GM23338 (cell line): ENCODE data around the gene AK4. TPM values are rescaled to one million over a fixed set of nuclear protein-coding genes. Genes with fewer than 3 reads are reported as not detected.

Experiments used
- ATAC-seq: fragments of 200-7000 bp; cut with Tn5 transposase; 3 replicates; pipeline ENCODE4 v1.9.1; 2020
- DNase-seq: peaks from one replicate; pipeline ENCODE4 v3.0.0-alpha.2; 2015; ENCODE audit warnings: low spot score
- H2AFZ ChIP-seq: fragments of 200-600 bp; sonication (generic); 2 replicates; pipeline ENCODE4 v1.8.0; 2016; ENCODE audit warnings: antibody characterized with exemption, mild to moderate bottlenecking, moderate library complexity
- H3F3A ChIP-seq: fragments of 200-600 bp; sonication (generic); replicated peaks from 2 replicates; pipeline ENCODE4 v1.8.0; 2017; ENCODE audit warnings: antibody characterized with exemption, mixed run types, low read depth
- H3K27ac ChIP-seq: fragments of 200-600 bp; sonication (generic); 2 replicates; pipeline ENCODE4 v1.6.1; 2016; ENCODE audit warnings: low read depth
- H3K27me3 ChIP-seq: fragments of 200-600 bp; sonication (generic); 2 replicates; pipeline ENCODE4 v1.8.0; 2016; ENCODE audit warnings: mild to moderate bottlenecking, mixed run types, moderate library complexity; ENCODE audit not compliant: insufficient read depth
- H3K36me3 ChIP-seq: fragments of 200-600 bp; sonication (generic); 2 replicates; pipeline ENCODE4 v1.8.0; 2016; ENCODE audit warnings: mild to moderate bottlenecking; ENCODE audit not compliant: insufficient read depth
- H3K4me1 ChIP-seq: fragments of 200-600 bp; sonication (generic); 2 replicates; pipeline ENCODE4 v1.8.0; 2016; ENCODE audit warnings: mild to moderate bottlenecking, moderate library complexity; ENCODE audit not compliant: insufficient read depth
- H3K4me2 ChIP-seq: fragments of 200-600 bp; sonication (generic); 2 replicates; pipeline ENCODE4 v1.7.1; 2017; ENCODE audit warnings: mixed run types
- H3K4me3 ChIP-seq: fragments of 200-600 bp; sonication (generic); 2 replicates; pipeline ENCODE4 v1.6.1; 2016; ENCODE audit warnings: mixed run types
- H3K79me2 ChIP-seq: fragments of 200-600 bp; sonication (generic); replicated peaks from 2 replicates; pipeline ENCODE4 v1.8.0; 2017; ENCODE audit warnings: mild to moderate bottlenecking; ENCODE audit not compliant: insufficient read depth
- H3K9me2 ChIP-seq: fragments of 200-600 bp; sonication (generic); 2 replicates; pipeline ENCODE4 v1.8.0; 2017; ENCODE audit not compliant: insufficient read depth
- H4K20me1 ChIP-seq: fragments of 200-600 bp; sonication (generic); replicated peaks from 2 replicates; pipeline ENCODE4 v1.8.0; 2017; ENCODE audit warnings: mild to moderate bottlenecking; ENCODE audit not compliant: insufficient read depth
- H3K27ac Mint-ChIP-seq: 2 replicates; pipeline ENCODE4 v1.8.0; 2020; ENCODE audit warnings: inconsistent platforms, mild to moderate bottlenecking, moderate library complexity, mixed read lengths
- H3K27me3 Mint-ChIP-seq: 3 replicates; pipeline ENCODE4 v1.8.0; 2022; ENCODE audit warnings: low read depth, mild to moderate bottlenecking, moderate library complexity, mixed read lengths, inconsistent platforms; ENCODE audit not compliant: insufficient read depth, poor library complexity
- H3K36me3 Mint-ChIP-seq: 3 replicates; pipeline ENCODE4 v1.8.0; 2021; ENCODE audit warnings: low read depth, mild to moderate bottlenecking, inconsistent platforms, moderate library complexity, mixed read lengths
- H3K4me1 Mint-ChIP-seq: 3 replicates; pipeline ENCODE4 v1.8.0; 2020; ENCODE audit warnings: mild to moderate bottlenecking, inconsistent platforms, mixed read lengths
- H3K4me3 Mint-ChIP-seq: 3 replicates; pipeline ENCODE4 v1.8.0; 2021; ENCODE audit warnings: moderate library complexity, mild to moderate bottlenecking, inconsistent platforms, mixed read lengths
- H3K9me3 Mint-ChIP-seq: 3 replicates; pipeline ENCODE4 v1.8.0; 2020; ENCODE audit warnings: moderate library complexity, mild to moderate bottlenecking, inconsistent platforms, mixed read lengths
- CREB1 ChIP-seq: fragments of 250-450 bp; sonication (Bioruptor Pico); IDR thresholded peaks from 2 replicates; pipeline ENCODE4 v1.5.0; 2020; ENCODE audit warnings: low read depth, mild to moderate bottlenecking, moderate library complexity
- CTCF ChIP-seq, 2 experiments: fragments of 200-600 bp in 1 of 2; sonication (generic) in 1 of 2; conservative IDR thresholded peaks; 2 replicates each; pipeline versions ENCODE4 v1.5.1 to v1.6.1; 2016 to 2017; ENCODE audit warnings: antibody characterized with exemption in 2 of 2, low read depth in 2 of 2, mild to moderate bottlenecking in 2 of 2, moderate library complexity in 1 of 2
- EZH2 ChIP-seq: fragments of 200-600 bp; sonication (generic); IDR thresholded peaks from one replicate; pipeline ENCODE4 v1.8.0; 2017; ENCODE audit warnings: antibody characterized with exemption, mild to moderate bottlenecking, low read depth; ENCODE audit not compliant: unreplicated experiment
- EZH2phosphoT487 ChIP-seq: fragments of 200-600 bp; sonication (generic); IDR thresholded peaks from one replicate; pipeline ENCODE4 v1.8.1; 2018; ENCODE audit warnings: antibody characterized with exemption; ENCODE audit not compliant: unreplicated experiment
- JUNB ChIP-seq: IDR thresholded peaks from one replicate; pipeline ENCODE4 v1.6.1; 2016; ENCODE audit warnings: antibody characterized with exemption; ENCODE audit not compliant: unreplicated experiment
- NANOG ChIP-seq: IDR thresholded peaks from 2 replicates; pipeline ENCODE4 v1.6.1; 2016; ENCODE audit warnings: antibody characterized with exemption, borderline replicate concordance
- POLR2AphosphoS5 ChIP-seq: IDR thresholded peaks from 2 replicates; pipeline ENCODE4 v1.6.1; 2016; ENCODE audit warnings: antibody characterized with exemption, low read depth
- STAT1 ChIP-seq: IDR thresholded peaks from one replicate; pipeline ENCODE4 v1.6.1; 2016; ENCODE audit warnings: antibody characterized with exemption; ENCODE audit not compliant: unreplicated experiment
- ZNF114 ChIP-seq: fragments of 250-450 bp; sonication (Bioruptor Pico); IDR thresholded peaks from 2 replicates; pipeline ENCODE4 v1.5.0; 2020; ENCODE audit warnings: mild to moderate bottlenecking, moderate library complexity
- ZNF331 ChIP-seq: fragments of 250-450 bp; sonication (Bioruptor Pico); IDR thresholded peaks from 2 replicates; pipeline ENCODE4 v1.5.0; 2020; ENCODE audit warnings: low read depth, mild to moderate bottlenecking, moderate library complexity
- ZNF462 ChIP-seq: fragments of 250-450 bp; sonication (Bioruptor Pico); IDR thresholded peaks from 2 replicates; pipeline ENCODE4 v1.5.0; 2020; ENCODE audit warnings: mild to moderate bottlenecking, moderate library complexity
- polyA plus RNA-seq: library from polyadenylated mRNA; unstranded; fragments of >200 nt; fragmentation: Nextera tagmentation; extraction: Ambion mirVana; gene quantifications from 2 replicates; pipeline ENCODE4 v1.2.1, GENCODE V29; 2016
- total RNA-seq: library from RNA; depleted of rRNA; stranded (reverse); fragments of >200 nt; shearing (Covaris generic); gene quantifications from 2 replicates; pipeline ENCODE4 v1.2.3, GENCODE V29; 2014

Gene AK4
- total and polyA plus RNA-seq, 2 experiments from 2014 or later, result 123 to 127 TPM

- TF ChIP-seq ZNF462 (no peak), EZH2phosphoT487 (no peak), STAT1 (no peak), POLR2AphosphoS5 (no peak)
These were observed 128.4 kb downstream of the AK4 start (continued) for GRCh38 chr1:65276197-65276939.

- Histone ChIP-seq H3K4me1 (peaks cover 33% of the 10 kb centered on the region), H4K20me1 (no peaks in the 10 kb centered on the region), H3K36me3 (no peaks in the 10 kb centered on the region), H2AFZ (no peak overlapping the region), H3F3A (no peaks in the 10 kb centered on the region), H3K4me2 (peak overlapping the region; percentile 71), H3K4me3 (peak overlapping the region; percentile 29; the same call in 1 of the 2 replicates), H3K27me3 (peaks cover 7% of the 10 kb centered on the region; the same call in 1 of the 2 replicates), H3K79me2 (no peaks in the 10 kb centered on the region), H3K9me2 (no peaks in the 10 kb centered on the region), H3K27ac (no peak overlapping the region)
- no peak for DNase-seq
- H3K4me3 Mint-ChIP-seq, result peak overlapping the region; percentile 38
- no peaks in the 10 kb centered on the region for H3K9me3 Mint-ChIP-seq
- ATAC-seq, result peak; percentile 17
- H3K36me3 Mint-ChIP-seq, result no peaks in the 10 kb centered on the region
- peaks cover 54% of the 10 kb centered on the region for H3K4me1 Mint-ChIP-seq
- H3K27ac Mint-ChIP-seq, result no peak overlapping the region
- H3K27me3 Mint-ChIP-seq, result peaks cover 5% of the 10 kb centered on the region
- TF ChIP-seq CREB1 (CRISPR knock-in tag) (no peak), EZH2 (no peak), ZNF114 (CRISPR knock-in tag) (no peak), JUNB (no peak), STAT1 (no peak), CTCF (conservative IDR thresholded peaks at IDR 0.05; ENCODE audit: low read depth in 2 of 2) (no peak), ZNF331 (CRISPR knock-in tag) (no peak), POLR2AphosphoS5 (no peak), NANOG (no peak)
These were observed 129.8 kb downstream of the AK4 start for GRCh38 chr1:65277605-65278347.
